HFFc6 (cell line): ENCODE data around the gene STEAP4. TPM values are rescaled to one million over a fixed set of nuclear protein-coding genes. Genes with fewer than 3 reads are reported as not detected.
"Not testable (repeated sequence)": the region's sequence is repeated elsewhere in the genome, so short reads cannot be mapped to it uniquely, and the experiment has no call there.

Experiments
- DNase-seq: peaks from one replicate; pipeline ENCODE4 v3.0.0-alpha.2; 2018
- H3K27ac Mint-ChIP-seq: 2 replicates; pipeline ENCODE4 v1.8.0; 2020; ENCODE audit warnings: mild to moderate bottlenecking, mixed read lengths
- H3K27me3 Mint-ChIP-seq: 2 replicates; pipeline ENCODE4 v1.8.0; 2021; ENCODE audit warnings: mild to moderate bottlenecking, moderate library complexity, mixed read lengths; ENCODE audit not compliant: insufficient read depth
- H3K36me3 Mint-ChIP-seq: 2 replicates; pipeline ENCODE4 v1.8.0; 2021; ENCODE audit warnings: low read depth, mixed read lengths
- H3K4me1 Mint-ChIP-seq: 2 replicates; pipeline ENCODE4 v1.8.0; 2020; ENCODE audit warnings: low read depth, mixed read lengths
- H3K4me3 Mint-ChIP-seq: 2 replicates; pipeline ENCODE4 v1.8.0; 2020; ENCODE audit warnings: mild to moderate bottlenecking, moderate library complexity, mixed read lengths
- H3K9me3 Mint-ChIP-seq: 2 replicates; pipeline ENCODE4 v1.8.0; 2020; ENCODE audit warnings: mild to moderate bottlenecking, mixed read lengths
- total RNA-seq, 6 experiments: library from RNA; stranded (reverse); fragmentation: NEBNext Ultra II Directional; extraction: Animal tissue kit (Norgen Biotek cat#: 25700); gene quantifications; 2 replicates in 1 of 6; 3 replicates in 5 of 6; pipeline ENCODE4 v1.2.3, GENCODE V29; 2021
- TF ChIP-seq, protein P1 (sequence below): fragments of 200-600 bp; sonication (generic); IDR thresholded peaks from 2 replicates; pipeline ENCODE4 v1.5.0; 2021; ENCODE audit warnings: antibody characterized with exemption, mild to moderate bottlenecking

Gene STEAP4
- total RNA-seq, 6 experiments from 2014 or later: not detected

DNA sequence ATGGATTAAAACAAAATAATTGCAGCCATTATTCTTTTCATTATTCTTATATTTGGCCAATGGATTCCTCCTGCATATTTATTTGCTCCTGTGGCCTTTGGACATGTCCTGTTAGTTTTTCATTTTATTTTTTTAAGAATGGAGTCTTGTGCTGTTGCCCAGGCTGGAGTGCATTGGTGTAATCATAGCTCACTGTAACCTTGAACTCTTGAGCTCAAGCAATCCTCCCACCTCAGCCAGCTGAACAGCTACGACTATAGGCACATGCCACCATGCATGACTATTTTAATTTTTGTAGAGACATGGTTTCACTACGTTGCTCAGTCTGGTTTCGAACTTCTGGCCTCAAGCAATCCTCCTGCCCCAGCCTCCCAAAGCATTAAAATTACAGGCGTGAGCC, 44.1 kb downstream of the STEAP4 start:
- Mint-ChIP-seq H3K9me3 (peaks cover 12% of the 10 kb centered on the region), H3K36me3 (no peaks in the 10 kb centered on the region; the same call in 1 of the 2 replicates)

DNA sequence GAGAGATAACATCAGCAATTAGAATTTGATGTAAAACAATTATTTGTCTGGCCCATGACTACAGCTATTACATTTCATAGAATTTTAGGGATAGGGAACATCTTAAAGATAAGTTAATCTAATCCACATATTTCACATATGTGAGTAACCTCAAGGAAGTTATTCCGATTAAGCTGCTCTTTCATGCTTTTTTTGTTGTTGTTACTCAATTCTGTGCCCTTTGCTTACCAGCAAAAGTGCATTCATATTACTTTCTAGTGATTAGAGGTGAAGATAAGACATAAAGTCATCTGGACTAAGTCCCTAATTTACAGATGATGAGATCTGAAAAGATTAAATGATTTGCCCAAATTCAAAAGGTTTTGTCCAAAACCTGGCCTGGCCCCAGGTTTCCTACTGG, 46.0 kb downstream of the STEAP4 start:
- H3K27ac Mint-ChIP-seq: no peak overlapping the region

More for the DNA sequence above, 44.1 kb downstream of the STEAP4 start:
- DNase-seq: no peak
- Mint-ChIP-seq H3K4me3 (no peak overlapping the region), H3K4me1 (no peaks in the 10 kb centered on the region), H3K27me3 (no peaks in the 10 kb centered on the region), H3K27ac (no peak overlapping the region)
- TF ChIP-seq, protein P1, sequence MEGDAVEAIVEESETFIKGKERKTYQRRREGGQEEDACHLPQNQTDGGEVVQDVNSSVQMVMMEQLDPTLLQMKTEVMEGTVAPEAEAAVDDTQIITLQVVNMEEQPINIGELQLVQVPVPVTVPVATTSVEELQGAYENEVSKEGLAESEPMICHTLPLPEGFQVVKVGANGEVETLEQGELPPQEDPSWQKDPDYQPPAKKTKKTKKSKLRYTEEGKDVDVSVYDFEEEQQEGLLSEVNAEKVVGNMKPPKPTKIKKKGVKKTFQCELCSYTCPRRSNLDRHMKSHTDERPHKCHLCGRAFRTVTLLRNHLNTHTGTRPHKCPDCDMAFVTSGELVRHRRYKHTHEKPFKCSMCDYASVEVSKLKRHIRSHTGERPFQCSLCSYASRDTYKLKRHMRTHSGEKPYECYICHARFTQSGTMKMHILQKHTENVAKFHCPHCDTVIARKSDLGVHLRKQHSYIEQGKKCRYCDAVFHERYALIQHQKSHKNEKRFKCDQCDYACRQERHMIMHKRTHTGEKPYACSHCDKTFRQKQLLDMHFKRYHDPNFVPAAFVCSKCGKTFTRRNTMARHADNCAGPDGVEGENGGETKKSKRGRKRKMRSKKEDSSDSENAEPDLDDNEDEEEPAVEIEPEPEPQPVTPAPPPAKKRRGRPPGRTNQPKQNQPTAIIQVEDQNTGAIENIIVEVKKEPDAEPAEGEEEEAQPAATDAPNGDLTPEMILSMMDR: no peak

GRCh38 chr7:88259656-88260380, 46.9 kb downstream of the STEAP4 start:
- Mint-ChIP-seq H3K4me1 (no peaks in the 10 kb centered on the region), H3K27me3 (no peaks in the 10 kb centered on the region), H3K27ac (no peak overlapping the region), H3K36me3 (no peaks in the 10 kb centered on the region; the same call in 1 of the 2 replicates), H3K4me3 (no peak overlapping the region), H3K9me3 (peaks cover 7% of the 10 kb centered on the region)
- no peak for DNase-seq
- TF ChIP-seq, protein P1: no peak

More for the DNA sequence above, 46.0 kb downstream of the STEAP4 start:
- Mint-ChIP-seq H3K4me1 (no peaks in the 10 kb centered on the region), H3K36me3 (no peaks in the 10 kb centered on the region; the same call in 1 of the 2 replicates), H3K9me3 (peaks cover 9% of the 10 kb centered on the region), H3K27me3 (no peaks in the 10 kb centered on the region), H3K4me3 (no peak overlapping the region)
- TF ChIP-seq, protein P1: no peak
- DNase-seq: no peak

- H3K4me1 Mint-ChIP-seq, H3K4me3 Mint-ChIP-seq, H3K27ac Mint-ChIP-seq, H3K36me3 Mint-ChIP-seq, H3K27me3 Mint-ChIP-seq, DNase-seq: not testable (repeated sequence)
- H3K9me3 Mint-ChIP-seq: peaks cover 19% of the 10 kb centered on the region
Measured at GRCh38 chr7:88258296-88258695, 48.4 kb downstream of the STEAP4 start.

- no peaks in the 10 kb centered on the region for H3K27me3 Mint-ChIP-seq
- TF ChIP-seq, protein P1: no peak
- H3K27ac Mint-ChIP-seq: no peak overlapping the region
- H3K4me3 Mint-ChIP-seq: no peak overlapping the region
- peaks cover 21% of the 10 kb centered on the region for H3K9me3 Mint-ChIP-seq
- DNase-seq: no peak
- H3K4me1 Mint-ChIP-seq: no peaks in the 10 kb centered on the region
- H3K36me3 Mint-ChIP-seq: no peaks in the 10 kb centered on the region
Measured at GRCh38 chr7:88256906-88257305, 49.8 kb downstream of the STEAP4 start.

GRCh38 chr7:88254721-88255424, 51.8 kb downstream of the STEAP4 start:
- TF ChIP-seq, protein P1: no peak
- no peaks in the 10 kb centered on the region for H3K27me3 Mint-ChIP-seq
- H3K36me3 Mint-ChIP-seq: no peaks in the 10 kb centered on the region
- no peak overlapping the region for H3K27ac Mint-ChIP-seq
- peaks cover 21% of the 10 kb centered on the region for H3K9me3 Mint-ChIP-seq
- no peaks in the 10 kb centered on the region for H3K4me1 Mint-ChIP-seq
- no peak overlapping the region for H3K4me3 Mint-ChIP-seq
- DNase-seq: peak; percentile 0
